SK-N-SH (cell line): ENCODE data around the gene ADIPOR2. TPM values are rescaled to one million over a fixed set of nuclear protein-coding genes. Genes with fewer than 3 reads are reported as not detected.

Experiments used
- CTCF ChIA-PET: fragments of 300-600, 350-600 bp; formaldehyde crosslinking; extraction: SDS; loops from one replicate; lab custom pipeline; 2021; lab: Yijun Ruan, JAX
- POLR2A ChIA-PET: fragments of 350-600 bp; sonication (Branson Sonifier 250); formaldehyde crosslinking; extraction: SDS; loops from one replicate; lab custom pipeline; 2020; ENCODE audit warnings: antibody characterized with exemption, inconsistent platforms; lab: Yijun Ruan, JAX
- DNase-seq: peaks from one replicate; pipeline ENCODE4 v3.0.0; 2012
- H2AFZ ChIP-seq: fragments of 200-600 bp; sonication (generic); 2 replicates; pipeline ENCODE4 v1.8.1; 2016; ENCODE audit warnings: antibody characterized with exemption, mild to moderate bottlenecking, low read depth
- H3F3A ChIP-seq: fragments of 200-600 bp; sonication (generic); replicated peaks from 2 replicates; pipeline ENCODE3; 2016; ENCODE audit warnings: antibody characterized with exemption, mild to moderate bottlenecking; ENCODE audit not compliant: insufficient read depth
- H3K27ac ChIP-seq, 2 experiments: fragments of 200-500 bp in 1 of 2; fragments of 200-600 bp in 1 of 2; sonication (Bioruptor generic) in 1 of 2; sonication (generic), shearing (Covaris generic) in 1 of 2; 2 replicates each; pipeline versions ENCODE4 v1.5.1 to v1.6.1; 2014 to 2016; ENCODE audit warnings: low read depth in 2 of 2, inconsistent platforms in 1 of 2, low read length in 1 of 2, mild to moderate bottlenecking in 1 of 2, mixed read lengths in 1 of 2
- H3K27me3 ChIP-seq: fragments of 200-600 bp; sonication (generic), shearing (Covaris generic); 2 replicates; pipeline ENCODE4 v1.6.1; 2016; ENCODE audit warnings: mixed run types; ENCODE audit not compliant: insufficient read depth
- H3K36me3 ChIP-seq, 2 experiments: fragments of 200-500 bp in 1 of 2; fragments of 200-600 bp in 1 of 2; sonication (Bioruptor generic) in 1 of 2; sonication (generic) in 1 of 2; replicated peaks in 1 of 2; 2 replicates each; pipeline versions ENCODE3 to v1.5.1; 2014 to 2016; ENCODE audit warnings: low read length in 1 of 2, mild to moderate bottlenecking in 1 of 2; ENCODE audit not compliant: insufficient read depth in 2 of 2, control insufficient read depth in 1 of 2
- H3K4me1 ChIP-seq, 2 experiments: fragments of 200-500 bp in 1 of 2; fragments of 200-600 bp in 1 of 2; sonication (Bioruptor generic) in 1 of 2; sonication (generic), shearing (Covaris generic) in 1 of 2; 2 replicates each; pipeline versions ENCODE4 v1.5.1 to v1.6.1; 2014 to 2016; ENCODE audit warnings: low read depth in 1 of 2, low read length in 1 of 2, mixed run types in 1 of 2; ENCODE audit not compliant: insufficient read depth in 2 of 2, control insufficient read depth in 1 of 2
- H3K4me2 ChIP-seq: fragments of 200-600 bp; sonication (generic), shearing (Covaris generic); 2 replicates; pipeline ENCODE4 v1.6.1; 2017; ENCODE audit warnings: mixed run types
- H3K4me3 ChIP-seq, 2 experiments: fragments of 200-500 bp in 1 of 2; fragments of 200-600 bp in 1 of 2; sonication (Bioruptor generic) in 1 of 2; sonication (generic), shearing (Covaris generic) in 1 of 2; 2 replicates each; pipeline versions ENCODE4 v1.5.1 to v1.8.1; 2014 to 2016; ENCODE audit warnings: low read depth in 2 of 2, inconsistent platforms in 1 of 2, low read length in 1 of 2, mild to moderate bottlenecking in 1 of 2, mixed read lengths in 1 of 2, moderate library complexity in 1 of 2
- H3K79me2 ChIP-seq: fragments of 200-600 bp; sonication (generic); 2 replicates; pipeline ENCODE4 v1.8.1; 2017; ENCODE audit warnings: mild to moderate bottlenecking; ENCODE audit not compliant: insufficient read depth
- H3K9ac ChIP-seq: fragments of 200-600 bp; sonication (generic); 2 replicates; pipeline ENCODE4 v1.6.1; 2017; ENCODE audit warnings: mixed run types
- H3K9me2 ChIP-seq: fragments of 200-600 bp; sonication (generic); 2 replicates; pipeline ENCODE4 v1.6.1; 2017; ENCODE audit warnings: mixed run types
- H3K9me3 ChIP-seq: fragments of 200-600 bp; sonication (generic); 2 replicates; pipeline ENCODE4 v1.6.1; 2017; ENCODE audit warnings: mixed run types, mild to moderate bottlenecking, moderate library complexity
- H4K20me1 ChIP-seq: fragments of 200-600 bp; sonication (generic); 2 replicates; pipeline ENCODE4 v1.6.1; 2017; ENCODE audit warnings: mild to moderate bottlenecking, mixed run types; ENCODE audit not compliant: insufficient read depth
- FOXM1 ChIP-seq: IDR thresholded peaks from 2 replicates; pipeline ENCODE4 v1.4.0; 2012; ENCODE audit warnings: low read depth, mild to moderate bottlenecking
- GABPA ChIP-seq: IDR thresholded peaks from 2 replicates; pipeline ENCODE4 v1.4.0; 2012; ENCODE audit warnings: low read depth, mild to moderate bottlenecking
- SIN3A ChIP-seq: IDR thresholded peaks from 2 replicates; pipeline ENCODE4 v1.6.1; 2012; ENCODE audit warnings: low read depth, mild to moderate bottlenecking, low read length, moderate library complexity, borderline replicate concordance
- TAF1 ChIP-seq: IDR thresholded peaks from 2 replicates; pipeline ENCODE4 v1.6.1; 2012; ENCODE audit warnings: low read depth, mild to moderate bottlenecking, low read length, moderate library complexity, borderline replicate concordance
- WGBS: methylation state at CpG from one replicate; pipeline ENCODE4 v1.1.6; 2017; ENCODE audit warnings: low lambda C conversion rate; 5-methylcytosine and 5-hydroxymethylcytosine counted together
- polyA plus RNA-seq, 3 experiments: library from polyadenylated mRNA; depleted of rRNA; stranded (reverse); fragments of >200 nt; gene quantifications; 2 replicates each; pipeline ENCODE4 v1.2.3, GENCODE V29; 2012
- TF ChIP-seq, protein P1 (sequence below): IDR thresholded peaks from 2 replicates; pipeline ENCODE4 v1.4.0; 2012; ENCODE audit warnings: low read depth, borderline replicate concordance
- TF ChIP-seq, protein P2 (sequence below): IDR thresholded peaks from 2 replicates; pipeline ENCODE4 v1.6.1; 2012; ENCODE audit warnings: mild to moderate bottlenecking, low read depth, low read length, moderate library complexity
- TF ChIP-seq, protein P3 (sequence below): fragments of 200-600 bp; sonication (generic); IDR thresholded peaks from 2 replicates; pipeline ENCODE4 v1.6.1; 2017; ENCODE audit warnings: antibody characterized with exemption, mild to moderate bottlenecking, moderate library complexity
- TF ChIP-seq, protein P4 (sequence below): IDR thresholded peaks from 2 replicates; pipeline ENCODE4; 2012

Gene ADIPOR2
- polyA plus RNA-seq, 1 of the 3 experiments (the other 2 are of a cell fraction): 17.1 TPM

DNA sequence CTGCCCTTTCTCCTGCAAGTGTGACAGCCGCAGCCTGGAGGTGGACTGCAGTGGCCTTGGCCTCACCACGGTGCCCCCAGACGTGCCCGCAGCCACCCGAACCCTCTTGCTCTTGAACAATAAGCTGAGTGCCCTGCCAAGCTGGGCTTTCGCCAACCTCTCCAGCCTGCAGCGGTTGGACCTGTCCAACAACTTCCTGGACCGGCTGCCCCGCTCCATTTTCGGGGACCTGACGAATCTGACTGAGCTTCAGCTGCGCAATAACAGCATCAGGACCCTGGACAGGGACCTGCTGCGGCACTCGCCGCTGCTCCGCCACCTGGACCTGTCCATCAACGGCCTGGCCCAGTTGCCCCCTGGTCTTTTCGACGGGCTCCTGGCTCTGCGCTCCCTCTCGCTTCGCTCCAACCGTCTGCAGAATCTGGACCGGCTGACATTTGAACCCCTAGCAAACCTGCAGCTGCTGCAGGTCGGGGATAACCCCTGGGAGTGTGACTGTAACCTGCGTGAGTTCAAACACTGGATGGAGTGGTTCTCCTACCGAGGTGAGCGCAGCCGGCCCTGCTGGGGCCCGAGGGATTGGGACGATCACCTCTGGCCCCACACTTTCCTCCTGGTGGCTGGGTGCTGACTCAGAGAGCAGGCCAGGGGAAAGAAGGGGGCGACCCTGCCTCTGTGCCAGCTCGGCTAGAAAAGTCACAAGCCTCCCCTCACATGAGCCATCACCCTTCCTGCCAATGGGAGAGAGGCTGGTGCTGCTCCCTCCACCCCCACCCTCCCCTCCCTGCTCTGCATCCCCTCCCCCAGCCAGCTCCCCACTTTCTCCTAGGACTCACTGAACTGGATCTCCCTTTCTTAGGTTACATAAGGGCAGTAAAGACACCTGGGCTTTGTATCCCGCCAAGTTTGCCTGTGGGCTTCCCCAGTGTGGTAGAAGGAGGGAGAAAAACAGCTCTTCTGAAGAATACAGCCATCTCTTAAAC is 140.4 kb downstream of the ADIPOR2 start:
- Histone ChIP-seq H3K27ac (peak overlapping the region in 1 of 2 experiments; percentile 85; a peak in 2 of 4 replicates), H3K9ac (no peak overlapping the region), H3K4me3 (no peak overlapping the region), H3K36me3 (no peaks in the 10 kb centered on the region), H3K27me3 (no peaks in the 10 kb centered on the region), H3K9me3 (no peaks in the 10 kb centered on the region), H3K9me2 (no peaks in the 10 kb centered on the region)
- CTCF ChIA-PET: interaction anchor here (1.1 to 3.1 kb wide), 5 partner anchors 26 to 203 kb away, joined by 3 to 13 read pairs (median 5); no protein-coding TSS in a partner anchor
- peak; percentile 38 for DNase-seq
- no peak for TF ChIP-seq GABPA
- TF ChIP-seq, protein P1, sequence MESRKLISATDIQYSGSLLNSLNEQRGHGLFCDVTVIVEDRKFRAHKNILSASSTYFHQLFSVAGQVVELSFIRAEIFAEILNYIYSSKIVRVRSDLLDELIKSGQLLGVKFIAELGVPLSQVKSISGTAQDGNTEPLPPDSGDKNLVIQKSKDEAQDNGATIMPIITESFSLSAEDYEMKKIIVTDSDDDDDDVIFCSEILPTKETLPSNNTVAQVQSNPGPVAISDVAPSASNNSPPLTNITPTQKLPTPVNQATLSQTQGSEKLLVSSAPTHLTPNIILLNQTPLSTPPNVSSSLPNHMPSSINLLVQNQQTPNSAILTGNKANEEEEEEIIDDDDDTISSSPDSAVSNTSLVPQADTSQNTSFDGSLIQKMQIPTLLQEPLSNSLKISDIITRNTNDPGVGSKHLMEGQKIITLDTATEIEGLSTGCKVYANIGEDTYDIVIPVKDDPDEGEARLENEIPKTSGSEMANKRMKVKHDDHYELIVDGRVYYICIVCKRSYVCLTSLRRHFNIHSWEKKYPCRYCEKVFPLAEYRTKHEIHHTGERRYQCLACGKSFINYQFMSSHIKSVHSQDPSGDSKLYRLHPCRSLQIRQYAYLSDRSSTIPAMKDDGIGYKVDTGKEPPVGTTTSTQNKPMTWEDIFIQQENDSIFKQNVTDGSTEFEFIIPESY: no peak
- TF ChIP-seq, protein P2, sequence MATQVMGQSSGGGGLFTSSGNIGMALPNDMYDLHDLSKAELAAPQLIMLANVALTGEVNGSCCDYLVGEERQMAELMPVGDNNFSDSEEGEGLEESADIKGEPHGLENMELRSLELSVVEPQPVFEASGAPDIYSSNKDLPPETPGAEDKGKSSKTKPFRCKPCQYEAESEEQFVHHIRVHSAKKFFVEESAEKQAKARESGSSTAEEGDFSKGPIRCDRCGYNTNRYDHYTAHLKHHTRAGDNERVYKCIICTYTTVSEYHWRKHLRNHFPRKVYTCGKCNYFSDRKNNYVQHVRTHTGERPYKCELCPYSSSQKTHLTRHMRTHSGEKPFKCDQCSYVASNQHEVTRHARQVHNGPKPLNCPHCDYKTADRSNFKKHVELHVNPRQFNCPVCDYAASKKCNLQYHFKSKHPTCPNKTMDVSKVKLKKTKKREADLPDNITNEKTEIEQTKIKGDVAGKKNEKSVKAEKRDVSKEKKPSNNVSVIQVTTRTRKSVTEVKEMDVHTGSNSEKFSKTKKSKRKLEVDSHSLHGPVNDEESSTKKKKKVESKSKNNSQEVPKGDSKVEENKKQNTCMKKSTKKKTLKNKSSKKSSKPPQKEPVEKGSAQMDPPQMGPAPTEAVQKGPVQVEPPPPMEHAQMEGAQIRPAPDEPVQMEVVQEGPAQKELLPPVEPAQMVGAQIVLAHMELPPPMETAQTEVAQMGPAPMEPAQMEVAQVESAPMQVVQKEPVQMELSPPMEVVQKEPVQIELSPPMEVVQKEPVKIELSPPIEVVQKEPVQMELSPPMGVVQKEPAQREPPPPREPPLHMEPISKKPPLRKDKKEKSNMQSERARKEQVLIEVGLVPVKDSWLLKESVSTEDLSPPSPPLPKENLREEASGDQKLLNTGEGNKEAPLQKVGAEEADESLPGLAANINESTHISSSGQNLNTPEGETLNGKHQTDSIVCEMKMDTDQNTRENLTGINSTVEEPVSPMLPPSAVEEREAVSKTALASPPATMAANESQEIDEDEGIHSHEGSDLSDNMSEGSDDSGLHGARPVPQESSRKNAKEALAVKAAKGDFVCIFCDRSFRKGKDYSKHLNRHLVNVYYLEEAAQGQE: peak; percentile 94
- TF ChIP-seq, all 33 proteins: peak for 1
- Histone ChIP-seq H2AFZ (no peak overlapping the region), H3K4me2 (no peak overlapping the region), H3F3A (no peaks in the 10 kb centered on the region), H3K79me2 (no peaks in the 10 kb centered on the region), H3K4me1 (peaks cover 0 to 72% of the 10 kb centered on the region in 2 experiments; a peak in 2 of 4 replicates), H4K20me1 (no peaks in the 10 kb centered on the region)
- POLR2A ChIA-PET: no interaction called here
- 68% methylated on average over 28 of the region's 34 CpGs for WGBS

DNA sequence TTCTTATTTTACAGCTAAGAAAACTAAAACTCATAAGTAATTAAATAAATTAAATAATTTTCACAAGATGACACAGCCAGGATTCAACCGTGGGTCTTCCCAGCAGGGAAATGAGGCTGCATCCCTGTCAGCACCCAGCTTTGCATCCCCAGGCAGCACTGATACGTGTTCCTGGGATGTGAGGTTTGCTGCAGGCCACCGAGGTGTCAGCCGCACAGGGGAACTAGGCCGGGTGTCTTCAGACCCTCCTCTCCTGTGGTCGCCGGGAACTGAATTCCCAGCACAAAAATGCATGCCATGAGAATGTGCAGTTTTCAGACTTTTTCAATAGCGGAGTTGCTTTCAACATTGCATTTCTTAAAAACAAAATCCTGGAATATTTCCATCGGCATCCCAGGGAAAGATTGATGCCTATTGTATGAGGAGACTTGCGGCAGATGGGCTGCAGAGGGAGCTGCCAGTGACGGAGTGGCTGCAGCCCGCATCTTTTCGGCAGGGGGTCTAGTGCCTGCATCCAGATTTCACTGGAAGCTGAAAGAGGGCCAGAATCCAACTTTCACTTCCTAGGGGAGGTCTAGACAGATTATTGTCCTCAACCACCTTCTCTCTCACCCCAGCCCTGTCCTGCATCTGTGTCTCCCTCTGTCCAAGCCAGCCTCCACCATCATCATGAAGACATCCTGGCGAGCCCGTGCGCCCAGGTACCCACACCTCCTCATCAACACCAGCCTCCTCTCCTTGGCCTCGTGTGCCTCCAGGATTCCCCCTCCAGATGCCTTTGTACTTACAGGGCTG is 142.1 kb downstream of the ADIPOR2 start:
- ChIA-PET POLR2A (no interaction called here), CTCF (interaction anchor here (0.8 to 1.3 kb wide), 4 partner anchors 10 to 107 kb away, joined by 3 to 8 read pairs (median 3); no protein-coding TSS in a partner anchor)
- H3K9me2 ChIP-seq: no peaks in the 10 kb centered on the region
- TF ChIP-seq FOXM1 (no peak), TAF1 (no peak), SIN3A (no peak)
- TF ChIP-seq, protein P2: no peak
- TF ChIP-seq, protein P3, sequence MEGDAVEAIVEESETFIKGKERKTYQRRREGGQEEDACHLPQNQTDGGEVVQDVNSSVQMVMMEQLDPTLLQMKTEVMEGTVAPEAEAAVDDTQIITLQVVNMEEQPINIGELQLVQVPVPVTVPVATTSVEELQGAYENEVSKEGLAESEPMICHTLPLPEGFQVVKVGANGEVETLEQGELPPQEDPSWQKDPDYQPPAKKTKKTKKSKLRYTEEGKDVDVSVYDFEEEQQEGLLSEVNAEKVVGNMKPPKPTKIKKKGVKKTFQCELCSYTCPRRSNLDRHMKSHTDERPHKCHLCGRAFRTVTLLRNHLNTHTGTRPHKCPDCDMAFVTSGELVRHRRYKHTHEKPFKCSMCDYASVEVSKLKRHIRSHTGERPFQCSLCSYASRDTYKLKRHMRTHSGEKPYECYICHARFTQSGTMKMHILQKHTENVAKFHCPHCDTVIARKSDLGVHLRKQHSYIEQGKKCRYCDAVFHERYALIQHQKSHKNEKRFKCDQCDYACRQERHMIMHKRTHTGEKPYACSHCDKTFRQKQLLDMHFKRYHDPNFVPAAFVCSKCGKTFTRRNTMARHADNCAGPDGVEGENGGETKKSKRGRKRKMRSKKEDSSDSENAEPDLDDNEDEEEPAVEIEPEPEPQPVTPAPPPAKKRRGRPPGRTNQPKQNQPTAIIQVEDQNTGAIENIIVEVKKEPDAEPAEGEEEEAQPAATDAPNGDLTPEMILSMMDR: no peak
- TF ChIP-seq, protein P4, sequence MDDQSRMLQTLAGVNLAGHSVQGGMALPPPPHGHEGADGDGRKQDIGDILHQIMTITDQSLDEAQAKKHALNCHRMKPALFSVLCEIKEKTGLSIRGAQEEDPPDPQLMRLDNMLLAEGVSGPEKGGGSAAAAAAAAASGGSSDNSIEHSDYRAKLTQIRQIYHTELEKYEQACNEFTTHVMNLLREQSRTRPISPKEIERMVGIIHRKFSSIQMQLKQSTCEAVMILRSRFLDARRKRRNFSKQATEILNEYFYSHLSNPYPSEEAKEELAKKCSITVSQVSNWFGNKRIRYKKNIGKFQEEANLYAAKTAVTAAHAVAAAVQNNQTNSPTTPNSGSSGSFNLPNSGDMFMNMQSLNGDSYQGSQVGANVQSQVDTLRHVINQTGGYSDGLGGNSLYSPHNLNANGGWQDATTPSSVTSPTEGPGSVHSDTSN: no peak

More for the DNA sequence above, 142.1 kb downstream of the ADIPOR2 start:
- H3K4me2 ChIP-seq: no peak overlapping the region
- no peak overlapping the region for H3K27ac ChIP-seq
- DNase-seq: no peak
- H3K9ac ChIP-seq: no peak overlapping the region
- H2AFZ ChIP-seq: no peak overlapping the region
- no peaks in the 10 kb centered on the region for H3K36me3 ChIP-seq
- H3K4me3 ChIP-seq: no peak overlapping the region
- H3F3A ChIP-seq: no peaks in the 10 kb centered on the region
- H4K20me1 ChIP-seq: no peaks in the 10 kb centered on the region
- 70% methylated on average over 16 of the region's 17 CpGs for WGBS
- H3K79me2 ChIP-seq: no peaks in the 10 kb centered on the region
- peaks cover under 1 to 73% of the 10 kb centered on the region in 2 experiments; a peak in 3 of 4 replicates for H3K4me1 ChIP-seq
- no peaks in the 10 kb centered on the region for H3K9me3 ChIP-seq
- no peaks in the 10 kb centered on the region for H3K27me3 ChIP-seq
